ENCODE measurements around the gene SGO2. TPM values are rescaled to one million over a fixed set of nuclear protein-coding genes. Genes with fewer than 3 reads are reported as not detected.

SGO2 gene
- total and polyA plus RNA-seq, 2 donors (not counting 1 experiment from before 2014, with no cell fraction given), result 0.89 to 5.3 TPM

- Histone ChIP-seq H3K4me3 (ENCODE audit: control extremely low read depth in 1 of 5, extremely low read depth in 1 of 5, insufficient read depth in 1 of 5, low read depth in 2 of 5, low read length in 4 of 5) (peak within 1 kb of the TSS; percentile 64 to 81 (median 66)), H3K4me1 (ENCODE audit: control insufficient read depth in 2 of 2, insufficient read depth in 2 of 2, low read length in 2 of 2) (peaks cover 15 to 21% of the 10 kb centered on the region in 2 donors), H3K9ac (ENCODE audit: low read length) (peak within 1 kb of the TSS; percentile 90), H3K4me2 (replicated peaks; ENCODE audit: low read depth, low read length, poor library complexity, severe bottlenecking) (peak within 1 kb of the TSS; percentile 90), H3K9me3 (ENCODE audit: control extremely low read depth in 1 of 3, control insufficient read depth in 2 of 3, insufficient read depth in 1 of 3, low read length in 2 of 3) (no peaks in the 10 kb centered on the region), H3K27ac (ENCODE audit: low read length in 2 of 2) (peak within 1 kb of the TSS; percentile 49 to 79), H3K79me2 (ENCODE audit: control insufficient read depth, insufficient read depth, low read length) (peaks cover 10% of the 10 kb centered on the region), H4K20me1 (ENCODE audit: control insufficient read depth, insufficient read depth, low read length, poor library complexity, severe bottlenecking) (no peaks in the 10 kb centered on the region), H3K36me3 (replicated peaks in 1 of 2; ENCODE audit: control extremely low read depth in 1 of 2, control insufficient read depth in 1 of 2, extremely low read depth in 1 of 2, insufficient read depth in 2 of 2, low read length in 1 of 2) (peaks cover 0 to 6% of the 10 kb centered on the region in 2 experiments), H3K27me3 (replicated peaks in 1 of 4; ENCODE audit: control extremely low read depth in 1 of 4, control insufficient read depth in 3 of 4, insufficient read depth in 4 of 4, low read length in 3 of 4) (peaks cover 0 to 13% (median 13%) of the 10 kb centered on the region in 4 experiments), H2AFZ (ENCODE audit: insufficient read depth, low read depth, low read length, poor library complexity, severe bottlenecking) (peak within 1 kb of the TSS; percentile 89)
- under 1% methylated on average over 76 of the region's 78 CpGs for WGBS (ENCODE audit: insufficient coverage)
- Mint-ChIP-seq H3K27me3 (peaks cover 4% of the 10 kb centered on the region), H3K9me3 (ENCODE audit: insufficient read depth) (no peaks in the 10 kb centered on the region), H3K4me3 (peak within 1 kb of the TSS; percentile 95), H3K4me1 (peaks cover 28% of the 10 kb centered on the region), H3K27ac (peak within 1 kb of the TSS; percentile 92)
- intact Hi-C loops (cut with micrococcal nuclease), result loop anchor here (1.0 to 5.0 kb wide), 5 partner anchors 16 to 599 kb away; partner anchors contain the start of genes BZW1, C2orf69, NIF3L1 and PPIL3
- ChIA-PET CTCF (interaction anchor here (0.7 to 1.6 kb wide), 6 partner anchors 12 to 44 kb away, joined by 3 to 6 read pairs (median 4); partner anchors contain the start of gene SGO2), POLR2A (interaction anchor here (0.5 to 1.8 kb wide), 4 partner anchors 16 to 727 kb away, joined by 3 to 12 read pairs (median 6); partner anchors contain the start of genes CLK1 and SGO2)
- DNase-seq, result peak; percentile 91
- TF ChIP-seq CTCF (IDR thresholded peaks at IDR 0.05), result peak; percentile 83
- no peak for TF ChIP-seq EZH2 (IDR thresholded peaks at IDR 0.05; ENCODE audit: borderline replicate concordance, insufficient read depth, low read depth, low read length, poor library complexity, severe bottlenecking)
- ATAC-seq (ENCODE audit: low read depth), result peak; percentile 100
Observed at GRCh38 chr2:200509612-200510433, 16.2 kb upstream of the SGO2 start, which contains the start of gene KCTD18. Gene KCTD18 (minus strand): TSS chr2:200510068. CDS start chr2:200507016, 3,052 bp downstream.

- WGBS (ENCODE audit: insufficient coverage), result no CpG with 5 or more reads among the region's 1 CpG
- ATAC-seq (ENCODE audit: low read depth) (no peak), DNase-seq (no peak)
- Mint-ChIP-seq H3K27me3 (peaks cover 15% of the 10 kb centered on the region), H3K9me3 (ENCODE audit: insufficient read depth) (peaks cover 3% of the 10 kb centered on the region), H3K4me3 (no peak overlapping the region), H3K4me1 (peaks cover 6% of the 10 kb centered on the region), H3K27ac (no peak overlapping the region)
- peaks cover 7 to 8% of the 10 kb centered on the region in 2 donors for H3K4me1 ChIP-seq (ENCODE audit: control insufficient read depth in 2 of 2, insufficient read depth in 2 of 2, low read length in 2 of 2)
- intact Hi-C loops (cut with micrococcal nuclease), result no loop called here
- peaks cover 0 to 16% (median 13%) of the 10 kb centered on the region in 4 experiments for H3K27me3 ChIP-seq (replicated peaks in 1 of 4; ENCODE audit: control extremely low read depth in 1 of 4, control insufficient read depth in 3 of 4, insufficient read depth in 4 of 4, low read length in 3 of 4)
- no peak overlapping the region for H3K4me2 ChIP-seq (replicated peaks; ENCODE audit: low read depth, low read length, poor library complexity, severe bottlenecking)
- H3K9ac ChIP-seq (ENCODE audit: low read length), result no peak overlapping the region
- no peaks in the 10 kb centered on the region for H3K36me3 ChIP-seq (replicated peaks in 1 of 2; ENCODE audit: control extremely low read depth in 1 of 2, control insufficient read depth in 1 of 2, extremely low read depth in 1 of 2, insufficient read depth in 2 of 2, low read length in 1 of 2)
- H4K20me1 ChIP-seq (ENCODE audit: control insufficient read depth, insufficient read depth, low read length, poor library complexity, severe bottlenecking), result no peaks in the 10 kb centered on the region
- H3K27ac ChIP-seq (ENCODE audit: low read length in 2 of 2), result no peak overlapping the region
- H3K4me3 ChIP-seq (ENCODE audit: control extremely low read depth in 1 of 5, extremely low read depth in 1 of 5, insufficient read depth in 1 of 5, low read depth in 2 of 5, low read length in 4 of 5), result no peak overlapping the region
- TF ChIP-seq EZH2 (IDR thresholded peaks at IDR 0.05; ENCODE audit: borderline replicate concordance, insufficient read depth, low read depth, low read length, poor library complexity, severe bottlenecking) (no peak), CTCF (IDR thresholded peaks at IDR 0.05) (no peak)
- POLR2A ChIA-PET, result no interaction called here
- H2AFZ ChIP-seq (ENCODE audit: insufficient read depth, low read depth, low read length, poor library complexity, severe bottlenecking), result no peak overlapping the region
- H3K9me3 ChIP-seq (ENCODE audit: control extremely low read depth in 1 of 3, control insufficient read depth in 2 of 3, insufficient read depth in 1 of 3, low read length in 2 of 3), result no peaks in the 10 kb centered on the region
- peaks cover 2% of the 10 kb centered on the region for H3K79me2 ChIP-seq (ENCODE audit: control insufficient read depth, insufficient read depth, low read length)
- CTCF ChIA-PET, result no interaction called here
Observed at GRCh38 chr2:200515155-200515554, 10.9 kb upstream of the SGO2 start.
